Measurements from ENCODE around the gene NLRC5.

The NLRC5 gene

DNA sequence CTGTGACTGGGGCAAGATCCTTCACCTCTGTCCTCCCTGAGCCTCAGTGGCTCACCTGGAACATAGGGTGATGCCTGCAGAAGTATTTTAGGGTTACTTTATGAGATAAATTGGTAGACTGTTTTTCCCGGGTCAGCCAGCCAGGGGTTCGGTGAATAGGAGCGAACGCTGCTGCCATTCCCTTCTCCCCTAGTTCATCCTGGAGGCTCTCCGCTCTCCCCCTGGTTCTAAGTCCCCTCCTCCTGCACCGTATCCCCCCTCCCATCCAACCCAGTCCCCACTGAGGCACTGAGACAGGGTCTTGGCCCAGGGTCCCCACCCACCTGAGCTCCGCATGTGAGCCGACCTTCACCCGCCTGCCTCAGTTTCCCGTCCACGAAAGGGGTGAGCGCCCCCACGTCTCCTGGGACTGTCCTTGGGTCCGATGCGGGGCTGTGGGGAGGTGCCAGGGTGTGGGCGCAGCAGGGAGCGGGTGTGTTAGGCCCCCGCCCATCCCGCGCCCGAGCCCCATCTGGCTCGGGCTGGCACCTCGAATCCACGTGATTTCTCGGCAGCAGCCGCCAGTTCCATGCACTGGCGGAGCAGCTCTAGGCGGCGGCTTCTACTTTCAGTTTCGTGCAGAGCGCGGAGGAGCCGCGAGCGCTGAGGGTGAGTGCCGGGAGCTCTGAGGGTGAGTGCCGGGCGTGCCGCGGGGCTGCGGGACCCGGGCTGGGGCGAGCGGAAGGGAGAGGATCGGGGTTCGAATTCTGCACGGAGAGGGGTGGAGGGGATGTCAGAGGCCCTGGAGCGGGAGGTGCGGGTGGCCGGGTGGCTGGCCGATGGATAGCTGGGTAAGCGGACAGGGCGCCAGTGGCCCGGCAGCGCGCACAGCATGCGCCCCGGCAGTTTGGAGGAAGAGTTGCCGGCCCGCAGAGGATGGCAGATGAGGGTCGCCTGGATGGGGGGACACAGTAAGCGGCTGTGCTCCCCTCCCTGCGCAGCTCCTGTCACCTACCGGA is at the start of gene NLRC5 (continued):
- TF ChIP-seq SALL2 (tag by site-specific recombination; IDR thresholded peaks at IDR 0.05; ENCODE audit: borderline replicate concordance) (no peak), PRDM1 (tag by site-specific recombination; IDR thresholded peaks at IDR 0.05) (0 out of 2 replicates have a peak, but pooled peaks have one; percentile 34), ZNF776 (tag by site-specific recombination; IDR thresholded peaks at IDR 0.05; ENCODE audit: borderline replicate concordance) (no peak), ZEB2 (tag by site-specific recombination; IDR thresholded peaks at IDR 0.05) (peak; percentile 69; the same call in 1 of the 2 replicates), ZNF501 (tag by site-specific recombination; IDR thresholded peaks at IDR 0.05) (peak; percentile 85; the same call in 1 of the 2 replicates), ZNF133 (tag by site-specific recombination; IDR thresholded peaks at IDR 0.05) (no peak), ZBTB21 (tag by site-specific recombination; IDR thresholded peaks at IDR 0.05) (no peak), ZBTB1 (tag by site-specific recombination; IDR thresholded peaks at IDR 0.05) (no peak), ZFP3 (tag by site-specific recombination; IDR thresholded peaks at IDR 0.05; ENCODE audit: low read depth) (no peak), FEZF1 (tag by site-specific recombination; IDR thresholded peaks at IDR 0.05) (no peak), ZNF548 (tag by site-specific recombination; IDR thresholded peaks at IDR 0.05) (no peak), YY2 (tag by site-specific recombination; IDR thresholded peaks at IDR 0.05) (no peak), ZNF416 (tag by site-specific recombination; IDR thresholded peaks at IDR 0.05) (no peak), ZNF211 (tag by site-specific recombination; IDR thresholded peaks at IDR 0.05; ENCODE audit: low read depth) (no peak), ZNF561 (tag by site-specific recombination; IDR thresholded peaks at IDR 0.05; ENCODE audit: borderline replicate concordance) (no peak; the same call in 1 of the 2 replicates), BCL11B (tag by site-specific recombination; IDR thresholded peaks at IDR 0.05; ENCODE audit: low read depth) (no peak), ZNF202 (tag by site-specific recombination; IDR thresholded peaks at IDR 0.05; ENCODE audit: borderline replicate concordance) (no peak), WT1 (tag by site-specific recombination; IDR thresholded peaks at IDR 0.05) (0 out of 2 replicates have a peak, but pooled peaks have one; percentile 8), ZNF560 (tag by site-specific recombination; IDR thresholded peaks at IDR 0.05; ENCODE audit: borderline replicate concordance) (no peak), SP7 (tag by site-specific recombination; IDR thresholded peaks at IDR 0.05) (peak; percentile 74), SCRT2 (tag by site-specific recombination; IDR thresholded peaks at IDR 0.05) (no peak)
- TF ChIP-seq, protein P1, sequence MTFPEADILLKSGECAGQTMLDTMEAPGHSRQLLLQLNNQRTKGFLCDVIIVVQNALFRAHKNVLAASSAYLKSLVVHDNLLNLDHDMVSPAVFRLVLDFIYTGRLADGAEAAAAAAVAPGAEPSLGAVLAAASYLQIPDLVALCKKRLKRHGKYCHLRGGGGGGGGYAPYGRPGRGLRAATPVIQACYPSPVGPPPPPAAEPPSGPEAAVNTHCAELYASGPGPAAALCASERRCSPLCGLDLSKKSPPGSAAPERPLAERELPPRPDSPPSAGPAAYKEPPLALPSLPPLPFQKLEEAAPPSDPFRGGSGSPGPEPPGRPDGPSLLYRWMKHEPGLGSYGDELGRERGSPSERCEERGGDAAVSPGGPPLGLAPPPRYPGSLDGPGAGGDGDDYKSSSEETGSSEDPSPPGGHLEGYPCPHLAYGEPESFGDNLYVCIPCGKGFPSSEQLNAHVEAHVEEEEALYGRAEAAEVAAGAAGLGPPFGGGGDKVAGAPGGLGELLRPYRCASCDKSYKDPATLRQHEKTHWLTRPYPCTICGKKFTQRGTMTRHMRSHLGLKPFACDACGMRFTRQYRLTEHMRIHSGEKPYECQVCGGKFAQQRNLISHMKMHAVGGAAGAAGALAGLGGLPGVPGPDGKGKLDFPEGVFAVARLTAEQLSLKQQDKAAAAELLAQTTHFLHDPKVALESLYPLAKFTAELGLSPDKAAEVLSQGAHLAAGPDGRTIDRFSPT (tag by site-specific recombination; IDR thresholded peaks at IDR 0.05), result 0 out of 2 replicates have a peak, but pooled peaks have one; percentile 43
- TF ChIP-seq, protein P2, sequence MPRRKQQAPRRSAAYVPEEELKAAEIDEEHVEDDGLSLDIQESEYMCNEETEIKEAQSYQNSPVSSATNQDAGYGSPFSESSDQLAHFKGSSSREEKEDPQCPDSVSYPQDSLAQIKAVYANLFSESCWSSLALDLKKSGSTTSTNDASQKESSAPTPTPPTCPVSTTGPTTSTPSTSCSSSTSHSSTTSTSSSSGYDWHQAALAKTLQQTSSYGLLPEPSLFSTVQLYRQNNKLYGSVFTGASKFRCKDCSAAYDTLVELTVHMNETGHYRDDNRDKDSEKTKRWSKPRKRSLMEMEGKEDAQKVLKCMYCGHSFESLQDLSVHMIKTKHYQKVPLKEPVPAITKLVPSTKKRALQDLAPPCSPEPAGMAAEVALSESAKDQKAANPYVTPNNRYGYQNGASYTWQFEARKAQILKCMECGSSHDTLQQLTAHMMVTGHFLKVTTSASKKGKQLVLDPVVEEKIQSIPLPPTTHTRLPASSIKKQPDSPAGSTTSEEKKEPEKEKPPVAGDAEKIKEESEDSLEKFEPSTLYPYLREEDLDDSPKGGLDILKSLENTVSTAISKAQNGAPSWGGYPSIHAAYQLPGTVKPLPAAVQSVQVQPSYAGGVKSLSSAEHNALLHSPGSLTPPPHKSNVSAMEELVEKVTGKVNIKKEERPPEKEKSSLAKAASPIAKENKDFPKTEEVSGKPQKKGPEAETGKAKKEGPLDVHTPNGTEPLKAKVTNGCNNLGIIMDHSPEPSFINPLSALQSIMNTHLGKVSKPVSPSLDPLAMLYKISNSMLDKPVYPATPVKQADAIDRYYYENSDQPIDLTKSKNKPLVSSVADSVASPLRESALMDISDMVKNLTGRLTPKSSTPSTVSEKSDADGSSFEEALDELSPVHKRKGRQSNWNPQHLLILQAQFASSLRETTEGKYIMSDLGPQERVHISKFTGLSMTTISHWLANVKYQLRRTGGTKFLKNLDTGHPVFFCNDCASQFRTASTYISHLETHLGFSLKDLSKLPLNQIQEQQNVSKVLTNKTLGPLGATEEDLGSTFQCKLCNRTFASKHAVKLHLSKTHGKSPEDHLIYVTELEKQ (tag by site-specific recombination; IDR thresholded peaks at IDR 0.05; ENCODE audit: borderline replicate concordance), result peak; percentile 22; the same call in 1 of the 2 replicates
- TF ChIP-seq, protein P3, sequence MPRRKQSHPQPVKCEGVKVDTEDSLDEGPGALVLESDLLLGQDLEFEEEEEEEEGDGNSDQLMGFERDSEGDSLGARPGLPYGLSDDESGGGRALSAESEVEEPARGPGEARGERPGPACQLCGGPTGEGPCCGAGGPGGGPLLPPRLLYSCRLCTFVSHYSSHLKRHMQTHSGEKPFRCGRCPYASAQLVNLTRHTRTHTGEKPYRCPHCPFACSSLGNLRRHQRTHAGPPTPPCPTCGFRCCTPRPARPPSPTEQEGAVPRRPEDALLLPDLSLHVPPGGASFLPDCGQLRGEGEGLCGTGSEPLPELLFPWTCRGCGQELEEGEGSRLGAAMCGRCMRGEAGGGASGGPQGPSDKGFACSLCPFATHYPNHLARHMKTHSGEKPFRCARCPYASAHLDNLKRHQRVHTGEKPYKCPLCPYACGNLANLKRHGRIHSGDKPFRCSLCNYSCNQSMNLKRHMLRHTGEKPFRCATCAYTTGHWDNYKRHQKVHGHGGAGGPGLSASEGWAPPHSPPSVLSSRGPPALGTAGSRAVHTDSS (tag by site-specific recombination; IDR thresholded peaks at IDR 0.05), result no peak
- TF ChIP-seq, protein P4, sequence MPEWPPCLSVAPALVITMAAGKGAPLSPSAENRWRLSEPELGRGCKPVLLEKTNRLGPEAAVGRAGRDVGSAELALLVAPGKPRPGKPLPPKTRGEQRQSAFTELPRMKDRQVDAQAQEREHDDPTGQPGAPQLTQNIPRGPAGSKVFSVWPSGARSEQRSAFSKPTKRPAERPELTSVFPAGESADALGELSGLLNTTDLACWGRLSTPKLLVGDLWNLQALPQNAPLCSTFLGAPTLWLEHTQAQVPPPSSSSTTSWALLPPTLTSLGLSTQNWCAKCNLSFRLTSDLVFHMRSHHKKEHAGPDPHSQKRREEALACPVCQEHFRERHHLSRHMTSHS (tag by site-specific recombination; IDR thresholded peaks at IDR 0.05), result no peak
- TF ChIP-seq, protein P5, sequence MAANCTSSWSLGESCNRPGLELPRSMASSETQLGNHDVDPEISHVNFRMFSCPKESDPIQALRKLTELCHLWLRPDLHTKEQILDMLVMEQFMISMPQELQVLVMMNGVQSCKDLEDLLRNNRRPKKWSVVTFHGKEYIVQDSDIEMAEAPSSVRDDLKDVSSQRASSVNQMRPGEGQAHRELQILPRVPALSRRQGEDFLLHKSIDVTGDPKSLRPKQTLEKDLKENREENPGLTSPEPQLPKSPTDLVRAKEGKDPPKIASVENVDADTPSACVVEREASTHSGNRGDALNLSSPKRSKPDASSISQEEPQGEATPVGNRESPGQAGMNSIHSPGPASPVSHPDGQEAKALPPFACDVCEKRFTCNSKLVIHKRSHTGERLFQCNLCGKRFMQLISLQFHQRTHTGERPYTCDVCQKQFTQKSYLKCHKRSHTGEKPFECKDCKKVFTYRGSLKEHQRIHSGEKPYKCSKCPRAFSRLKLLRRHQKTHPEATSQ (tag by site-specific recombination; IDR thresholded peaks at IDR 0.05), result no peak
- TF ChIP-seq, protein P6, sequence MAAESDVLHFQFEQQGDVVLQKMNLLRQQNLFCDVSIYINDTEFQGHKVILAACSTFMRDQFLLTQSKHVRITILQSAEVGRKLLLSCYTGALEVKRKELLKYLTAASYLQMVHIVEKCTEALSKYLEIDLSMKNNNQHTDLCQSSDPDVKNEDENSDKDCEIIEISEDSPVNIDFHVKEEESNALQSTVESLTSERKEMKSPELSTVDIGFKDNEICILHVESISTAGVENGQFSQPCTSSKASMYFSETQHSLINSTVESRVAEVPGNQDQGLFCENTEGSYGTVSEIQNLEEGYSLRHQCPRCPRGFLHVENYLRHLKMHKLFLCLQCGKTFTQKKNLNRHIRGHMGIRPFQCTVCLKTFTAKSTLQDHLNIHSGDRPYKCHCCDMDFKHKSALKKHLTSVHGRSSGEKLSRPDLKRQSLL (tag by site-specific recombination; IDR thresholded peaks at IDR 0.05), result peak; percentile 49
